Activated naive CD8-positive, alpha-beta T cell (primary cell): Measurements from ENCODE around the gene GANAB.
"Not testable (repeated sequence)": the region's sequence is repeated elsewhere in the genome, so short reads cannot be mapped to it uniquely, and the experiment has no call there.

Source experiments
- H3K27ac Mint-ChIP-seq: one replicate; pipeline ENCODE4 v1.8.0; 2021; ENCODE audit warnings: mixed read lengths
- H3K27me3 Mint-ChIP-seq: one replicate; pipeline ENCODE4 v1.8.0; 2021; ENCODE audit warnings: mixed read lengths
- H3K36me3 Mint-ChIP-seq: one replicate; pipeline ENCODE4 v1.8.0; 2021; ENCODE audit warnings: mixed read lengths
- H3K4me1 Mint-ChIP-seq: one replicate; pipeline ENCODE4 v1.8.0; 2021; ENCODE audit warnings: low read depth, mixed read lengths
- H3K4me3 Mint-ChIP-seq: one replicate; pipeline ENCODE4 v1.8.0; 2021; ENCODE audit warnings: mild to moderate bottlenecking, mixed read lengths
- H3K9me3 Mint-ChIP-seq: one replicate; pipeline ENCODE4 v1.8.0; 2021; ENCODE audit warnings: low read depth, mixed read lengths

Gene GANAB

GRCh38 chr11:62581735-62582134 is 64.7 kb downstream of the GANAB start:
- not testable (repeated sequence) for H3K4me3 Mint-ChIP-seq, H3K27me3 Mint-ChIP-seq, H3K9me3 Mint-ChIP-seq, H3K27ac Mint-ChIP-seq, H3K4me1 Mint-ChIP-seq, H3K36me3 Mint-ChIP-seq

- Mint-ChIP-seq H3K4me3 (no peak overlapping the region), H3K4me1 (peaks cover 8% of the 10 kb centered on the region), H3K36me3 (peaks cover 5% of the 10 kb centered on the region), H3K9me3 (no peaks in the 10 kb centered on the region), H3K27me3 (no peaks in the 10 kb centered on the region), H3K27ac (peak overlapping the region; percentile 58)
Measured at GRCh38 chr11:62580959-62581715, 65.3 kb downstream of the GANAB start.

- peaks cover 5% of the 10 kb centered on the region for H3K36me3 Mint-ChIP-seq
- H3K9me3 Mint-ChIP-seq, result no peaks in the 10 kb centered on the region
- H3K4me3 Mint-ChIP-seq, result no peak overlapping the region
- H3K27ac Mint-ChIP-seq, result no peak overlapping the region
- H3K4me1 Mint-ChIP-seq, result peaks cover 15% of the 10 kb centered on the region
- no peaks in the 10 kb centered on the region for H3K27me3 Mint-ChIP-seq
Measured at GRCh38 chr11:62579252-62579651, 67.2 kb downstream of the GANAB start.

GRCh38 chr11:62578541-62578940 is 67.9 kb downstream of the GANAB start:
- H3K36me3 Mint-ChIP-seq, result peaks cover 5% of the 10 kb centered on the region
- no peaks in the 10 kb centered on the region for H3K27me3 Mint-ChIP-seq
- H3K4me3 Mint-ChIP-seq, result no peak overlapping the region
- H3K4me1 Mint-ChIP-seq, result peaks cover 19% of the 10 kb centered on the region
- no peak overlapping the region for H3K27ac Mint-ChIP-seq
- H3K9me3 Mint-ChIP-seq, result no peaks in the 10 kb centered on the region

- Mint-ChIP-seq H3K27ac (no peak overlapping the region), H3K4me3 (no peak overlapping the region), H3K36me3 (peaks cover 11% of the 10 kb centered on the region), H3K9me3 (no peaks in the 10 kb centered on the region), H3K4me1 (peaks cover 26% of the 10 kb centered on the region), H3K27me3 (no peaks in the 10 kb centered on the region)
Measured at GRCh38 chr11:62577046-62577714, 69.2 kb downstream of the GANAB start.

GRCh38 chr11:62575837-62576236 is 70.6 kb downstream of the GANAB start:
- H3K36me3 Mint-ChIP-seq, result peaks cover 17% of the 10 kb centered on the region

GRCh38 chr11:62575156-62575555 is 71.3 kb downstream of the GANAB start:
- Mint-ChIP-seq H3K4me1 (peaks cover 41% of the 10 kb centered on the region), H3K4me3 (peak overlapping the region; percentile 99), H3K9me3 (no peaks in the 10 kb centered on the region), H3K27me3 (no peaks in the 10 kb centered on the region), H3K36me3 (peaks cover 17% of the 10 kb centered on the region), H3K27ac (peak overlapping the region; percentile 98)

More at GRCh38 chr11:62575837-62576236, 70.6 kb downstream of the GANAB start:
- Mint-ChIP-seq H3K9me3 (no peaks in the 10 kb centered on the region), H3K4me1 (peaks cover 37% of the 10 kb centered on the region), H3K4me3 (peak overlapping the region; percentile 82), H3K27me3 (no peaks in the 10 kb centered on the region), H3K27ac (peak overlapping the region; percentile 98)
